Heart left ventricle (tissue), 13 donors: ENCODE results near the gene NID2.

Source experiments
- POLR2A ChIP-seq, 2 donors: fragments of 450-650 bp; IDR thresholded peaks; one replicate each; pipeline ENCODE4 v1.6.1; 2017; ENCODE audit warnings: antibody characterized with exemption in 2 of 2, mild to moderate bottlenecking in 2 of 2, moderate library complexity in 2 of 2
- TF ChIP-seq, protein P1 (sequence below), 12 donors: fragments of 200-600 bp; sonication (generic) in 4 of 12; IDR thresholded peaks; one replicate each; pipeline versions ENCODE4 v1.5.0 to v1.8.0; 2018 to 2022; ENCODE audit warnings: antibody characterized with exemption in 12 of 12, mild to moderate bottlenecking in 5 of 12
- donor health status: ischemic (EF 13 %, LVEDD 7.1; RV severe dilation, severe dysfunction).
- donor health status: DM: no; HTN: yes; CAD: no.
- donor health status: DM: no; HTN: no; CAD: no.
- donor health status: ischemic (EF 25% LVEDD 6.9; RV normal size, moderate dysfunction).
- donor health status: ischemic (EF 25% LVEDD 5.7; RV mildly dilated, moderate dysfunction).
- donor health status: ischemic (EF 35%, LVEDD 5.7; RV mildly dilated, moderate dysfunction).
- donor health status: nonischemic (EF 11% LVEDD 7.7; RV severe dilation, severe dysfunction).
- donor health status: DM: yes; HTN: yes; CAD: no.
- donor health status: PGD.
- donor health status: ischemic (EF 29% LVEDD 5.4; RV normal size, mild dysfunction).
- donor health status: nonischemic (EF 23%, LVEDD 6.1; RV moderate dilation, normal function).

DNA sequence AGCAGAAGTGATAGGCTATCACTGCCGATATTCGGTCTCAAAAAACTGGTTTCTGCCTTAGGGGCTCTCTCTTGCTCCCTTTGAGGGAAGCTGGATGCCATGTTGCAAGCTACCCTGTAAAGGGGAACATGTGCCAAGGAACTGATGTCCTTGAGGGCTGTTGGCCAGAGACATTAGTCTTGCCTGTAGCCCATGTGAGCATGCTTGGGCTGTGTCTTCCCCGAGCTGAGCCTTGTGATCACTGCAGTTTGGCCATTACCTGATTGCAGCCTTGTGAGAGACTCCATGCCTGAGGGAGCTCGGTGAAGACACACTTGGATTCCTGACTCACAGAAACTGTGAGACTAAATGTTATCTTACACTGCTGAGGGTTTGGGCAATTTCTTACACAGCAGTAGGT lies 60.7 kb downstream of the NID2 start:
- TF ChIP-seq, protein P1, sequence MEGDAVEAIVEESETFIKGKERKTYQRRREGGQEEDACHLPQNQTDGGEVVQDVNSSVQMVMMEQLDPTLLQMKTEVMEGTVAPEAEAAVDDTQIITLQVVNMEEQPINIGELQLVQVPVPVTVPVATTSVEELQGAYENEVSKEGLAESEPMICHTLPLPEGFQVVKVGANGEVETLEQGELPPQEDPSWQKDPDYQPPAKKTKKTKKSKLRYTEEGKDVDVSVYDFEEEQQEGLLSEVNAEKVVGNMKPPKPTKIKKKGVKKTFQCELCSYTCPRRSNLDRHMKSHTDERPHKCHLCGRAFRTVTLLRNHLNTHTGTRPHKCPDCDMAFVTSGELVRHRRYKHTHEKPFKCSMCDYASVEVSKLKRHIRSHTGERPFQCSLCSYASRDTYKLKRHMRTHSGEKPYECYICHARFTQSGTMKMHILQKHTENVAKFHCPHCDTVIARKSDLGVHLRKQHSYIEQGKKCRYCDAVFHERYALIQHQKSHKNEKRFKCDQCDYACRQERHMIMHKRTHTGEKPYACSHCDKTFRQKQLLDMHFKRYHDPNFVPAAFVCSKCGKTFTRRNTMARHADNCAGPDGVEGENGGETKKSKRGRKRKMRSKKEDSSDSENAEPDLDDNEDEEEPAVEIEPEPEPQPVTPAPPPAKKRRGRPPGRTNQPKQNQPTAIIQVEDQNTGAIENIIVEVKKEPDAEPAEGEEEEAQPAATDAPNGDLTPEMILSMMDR (IDR thresholded peaks at IDR 0.05), result no peak
- TF ChIP-seq POLR2A (IDR thresholded peaks at IDR 0.05), result no peak
